Breast epithelium (tissue), 4 donors: ENCODE results near the gene HOMER1. TPM values are rescaled to one million over a fixed set of nuclear protein-coding genes. Genes with fewer than 3 reads are reported as not detected.

Experiments used
- DNase-seq, 2 donors: peaks; one replicate each; pipeline ENCODE4 v3.0.0-alpha.2; 2019; ENCODE audit warnings: low spot score in 2 of 2
- H3K27ac ChIP-seq, 2 donors: fragments of 200-600 bp; sonication (generic) in 1 of 2; one replicate each; pipeline ENCODE4 v1.5.1; 2016 to 2019; ENCODE audit warnings: mild to moderate bottlenecking in 1 of 2
- H3K27me3 ChIP-seq, 2 donors: fragments of 200-600 bp; sonication (generic) in 1 of 2; one replicate each; pipeline versions ENCODE4 v1.5.1 to v1.6.0; 2017 to 2019; ENCODE audit warnings: control low read depth in 1 of 2, mild to moderate bottlenecking in 1 of 2
- H3K36me3 ChIP-seq: fragments of 200-600 bp; one replicate; pipeline ENCODE4 v1.5.1; 2019
- H3K4me1 ChIP-seq, 2 donors: fragments of 200-600 bp; sonication (generic); one replicate each; pipeline ENCODE4 v1.5.1; 2016 to 2019; ENCODE audit warnings: control low read depth in 1 of 2
- H3K4me3 ChIP-seq, 3 donors: fragments of 200-600 bp; sonication (generic); 1 replicate in 2 of 3; 2 replicates in 1 of 3; pipeline ENCODE4 v1.5.1; 2016 to 2019; ENCODE audit warnings: mild to moderate bottlenecking in 3 of 3, moderate library complexity in 2 of 3
- H3K9me3 ChIP-seq, 2 donors: fragments of 200-600 bp; sonication (generic) in 1 of 2; one replicate each; pipeline ENCODE4 v1.5.1; 2016 to 2019; ENCODE audit warnings: control low read depth in 1 of 2
- CTCF ChIP-seq, 3 donors: fragments of 450-650 bp; IDR thresholded peaks; one replicate each; pipeline ENCODE4 v1.5.1; 2016 to 2017; ENCODE audit warnings: antibody characterized with exemption in 3 of 3, mild to moderate bottlenecking in 3 of 3, moderate library complexity in 3 of 3
- POLR2A ChIP-seq: fragments of 450-650 bp; IDR thresholded peaks from one replicate; pipeline ENCODE4 v1.6.1; 2016; ENCODE audit warnings: antibody characterized with exemption, mild to moderate bottlenecking, moderate library complexity
- POLR2AphosphoS5 ChIP-seq, 3 donors: sonication (generic); formaldehyde crosslinking; IDR thresholded peaks; one replicate each; pipeline ENCODE4 v1.6.1; 2017; ENCODE audit warnings: antibody characterized with exemption in 3 of 3
- intact Hi-C: fragments of 100-400 bp; cut with DNase I; formaldehyde crosslinking; loops from one replicate; pipeline ENCODE4 v1.15.1; 2023; ENCODE audit warnings: low total_unique reads
- total RNA-seq, 3 donors: library from RNA; depleted of rRNA; stranded (reverse); fragments of >200 nt; gene quantifications; one replicate each; pipeline ENCODE4 v1.1.0, GENCODE V29; 2016

HOMER1 gene
- total RNA-seq, 3 donors from 2014 or later, result 3.2 to 26.2 (median 18.7) TPM

- H3K4me3 ChIP-seq, result no peak overlapping the region
These were observed 27.8 kb downstream of the HOMER1 start for GRCh38 chr5:79486116-79486515.

GRCh38 chr5:79484731-79485130 is 29.2 kb downstream of the HOMER1 start:
- Histone ChIP-seq H3K4me1 (no peaks in the 10 kb centered on the region), H3K27me3 (no peaks in the 10 kb centered on the region), H3K4me3 (no peak overlapping the region), H3K9me3 (no peaks in the 10 kb centered on the region), H3K36me3 (no peaks in the 10 kb centered on the region), H3K27ac (no peak overlapping the region)
- no peak for TF ChIP-seq POLR2A
- TF ChIP-seq POLR2AphosphoS5 (IDR thresholded peaks at IDR 0.05), result no peak
- no peak for TF ChIP-seq CTCF (IDR thresholded peaks at IDR 0.05)
- DNase-seq, result no peak
- intact Hi-C loops, result no loop called here

More at GRCh38 chr5:79486116-79486515, 27.8 kb downstream of the HOMER1 start:
- DNase-seq, result no peak
- H3K27me3 ChIP-seq, result no peaks in the 10 kb centered on the region
- no peaks in the 10 kb centered on the region for H3K9me3 ChIP-seq
- intact Hi-C loops, result no loop called here
- H3K4me1 ChIP-seq, result no peaks in the 10 kb centered on the region
- H3K36me3 ChIP-seq, result no peaks in the 10 kb centered on the region
- TF ChIP-seq CTCF (IDR thresholded peaks at IDR 0.05) (no peak), POLR2A (no peak), POLR2AphosphoS5 (IDR thresholded peaks at IDR 0.05) (no peak)
- H3K27ac ChIP-seq, result no peak overlapping the region

- Histone ChIP-seq H3K36me3 (no peaks in the 10 kb centered on the region), H3K4me3 (no peak overlapping the region), H3K27me3 (no peaks in the 10 kb centered on the region), H3K4me1 (no peaks in the 10 kb centered on the region), H3K9me3 (no peaks in the 10 kb centered on the region), H3K27ac (no peak overlapping the region)
- DNase-seq, result no peak
- TF ChIP-seq POLR2AphosphoS5 (IDR thresholded peaks at IDR 0.05) (no peak), CTCF (IDR thresholded peaks at IDR 0.05) (no peak), POLR2A (no peak)
- intact Hi-C loops, result no loop called here
These were observed 32.4 kb downstream of the HOMER1 start for GRCh38 chr5:79481574-79481973.

- no peaks in the 10 kb centered on the region for H3K4me1 ChIP-seq
- DNase-seq, result no peak
- TF ChIP-seq POLR2AphosphoS5 (IDR thresholded peaks at IDR 0.05) (no peak), POLR2A (no peak), CTCF (IDR thresholded peaks at IDR 0.05) (no peak)
- intact Hi-C loops, result no loop called here
- H3K36me3 ChIP-seq, result no peaks in the 10 kb centered on the region
- no peak overlapping the region for H3K27ac ChIP-seq
- H3K9me3 ChIP-seq, result no peaks in the 10 kb centered on the region
- no peak overlapping the region for H3K4me3 ChIP-seq
- no peaks in the 10 kb centered on the region for H3K27me3 ChIP-seq
These were observed 32.9 kb downstream of the HOMER1 start for GRCh38 chr5:79480991-79481390.

GRCh38 chr5:79475152-79475466 is 38.8 kb downstream of the HOMER1 start:
- H3K27ac ChIP-seq, result no peak overlapping the region
- TF ChIP-seq CTCF (IDR thresholded peaks at IDR 0.05) (no peak), POLR2AphosphoS5 (IDR thresholded peaks at IDR 0.05) (no peak), POLR2A (no peak)
- no peaks in the 10 kb centered on the region for H3K36me3 ChIP-seq
- DNase-seq, result no peak
- no peaks in the 10 kb centered on the region for H3K9me3 ChIP-seq
- H3K4me1 ChIP-seq, result no peaks in the 10 kb centered on the region
- intact Hi-C loops, result no loop called here
- H3K27me3 ChIP-seq, result no peaks in the 10 kb centered on the region
- H3K4me3 ChIP-seq, result no peak overlapping the region
